HCT116 (cell line): ENCODE data around the gene RTN4. TPM values are rescaled to one million over a fixed set of nuclear protein-coding genes. Genes with fewer than 3 reads are reported as not detected.
"Not testable (repeated sequence)": the region's sequence is repeated elsewhere in the genome, so short reads cannot be mapped to it uniquely, and the experiment has no call there.

Source experiments
- ATAC-seq: fragments of 200-7000 bp; cut with Tn5 transposase; 2 replicates; pipeline ENCODE4 v1.9.1; 2020; ENCODE audit warnings: mild to moderate bottlenecking, moderate library complexity
- BruUV-seq: library from RNA; stranded (reverse); fragments of 400-500 nt; replicated peaks from 2 replicates; lab custom pipeline; 2021; lab: Mats Ljungman, UMichigan
- CTCF ChIA-PET: fragments of 300-600 bp; sonication (Branson Sonifier 250); formaldehyde crosslinking; loops from one replicate; lab custom pipeline; 2021; ENCODE audit warnings: antibody characterized with exemption; lab: Charles Lee
- POLR2A ChIA-PET: fragments of 300-600, 350-600 bp; sonication (Branson Sonifier 250); formaldehyde crosslinking; loops from one replicate; lab custom pipeline; 2021; ENCODE audit warnings: antibody characterized with exemption; lab: Charles Lee
- RAD21 ChIA-PET, 2 experiments: fragments of 300-600 bp; sonication (Branson Sonifier 250); formaldehyde crosslinking; loops; one replicate each; lab custom pipeline; 2023; ENCODE audit warnings: low total read pairs in 2 of 2; ENCODE audit not compliant: uncharacterized antibody in 2 of 2, unreplicated experiment in 2 of 2, low non-redundant PET in 1 of 2; lab: Charles Lee
- DNase-seq: peaks from one replicate; pipeline ENCODE4 v3.0.0-alpha.2; 2010; ENCODE audit warnings: low read depth, low spot score
- H2AFZ ChIP-seq: fragments of 200-600 bp; shearing (Covaris generic), sonication (generic); 2 replicates; pipeline ENCODE4 v1.6.1; 2017; ENCODE audit warnings: low read depth, mixed run types, mixed read lengths, antibody characterized with exemption, low read length; ENCODE audit not compliant: poor library complexity, severe bottlenecking
- H3K27ac ChIP-seq: 2 replicates; pipeline ENCODE4 v1.5.1; 2012; ENCODE audit warnings: low read depth, low read length
- H3K27me3 ChIP-seq: fragments of 200-600 bp; sonication (generic); 2 replicates; pipeline ENCODE4 v1.6.1; 2016; ENCODE audit warnings: mixed run types, low read length, mixed read lengths; ENCODE audit not compliant: insufficient read depth
- H3K36me3 ChIP-seq, 2 experiments: fragments of 200-500 bp in 1 of 2; fragments of 200-600 bp in 1 of 2; sonication (Bioruptor generic) in 1 of 2; sonication (generic) in 1 of 2; 2 replicates each; pipeline versions ENCODE4 v1.5.1 to v1.6.1; 2014 to 2016; ENCODE audit warnings: low read length in 2 of 2, inconsistent platforms in 1 of 2, mixed read lengths in 1 of 2, mixed run types in 1 of 2; ENCODE audit not compliant: insufficient read depth in 2 of 2, control insufficient read depth in 1 of 2
- H3K4me1 ChIP-seq, 2 experiments: fragments of 200-600 bp in 1 of 2; sonication (generic) in 1 of 2; 2 replicates each; pipeline versions ENCODE4 v1.5.1 to v1.6.1; 2012 to 2017; ENCODE audit warnings: low read length in 2 of 2, inconsistent platforms in 1 of 2, mild to moderate bottlenecking in 1 of 2, mixed read lengths in 1 of 2, mixed run types in 1 of 2, moderate library complexity in 1 of 2; ENCODE audit not compliant: insufficient read depth in 2 of 2, control insufficient read depth in 1 of 2
- H3K4me2 ChIP-seq: fragments of 200-600 bp; sonication (generic); 2 replicates; pipeline ENCODE4 v1.6.1; 2017; ENCODE audit warnings: mixed run types, low read length, mixed read lengths
- H3K4me3 ChIP-seq, 2 experiments: fragments of 200-600 bp in 1 of 2; sonication (generic) in 1 of 2; replicated peaks in 1 of 2; 2 replicates each; pipeline ENCODE4 v1.5.1; 2011 to 2016; ENCODE audit warnings: low read length in 2 of 2, control low read depth in 1 of 2, low read depth in 1 of 2, mild to moderate bottlenecking in 1 of 2, mixed read lengths in 1 of 2, mixed run types in 1 of 2
- H3K79me2 ChIP-seq: fragments of 200-600 bp; sonication (generic); 2 replicates; pipeline ENCODE4 v1.6.1; 2017; ENCODE audit warnings: mild to moderate bottlenecking, mixed run types, low read length, moderate library complexity, mixed read lengths; ENCODE audit not compliant: insufficient read depth
- H3K9ac ChIP-seq: fragments of 200-600 bp; sonication (generic); 2 replicates; pipeline ENCODE4 v1.6.1; 2016; ENCODE audit warnings: low read length, mixed read lengths
- H3K9me2 ChIP-seq: fragments of 200-600 bp; sonication (generic), shearing (Covaris generic); 2 replicates; pipeline ENCODE4 v1.6.1; 2017; ENCODE audit warnings: mixed run types, mild to moderate bottlenecking, moderate library complexity; ENCODE audit not compliant: insufficient read depth
- H3K9me3 ChIP-seq, 2 experiments: fragments of 200-500 bp in 1 of 2; fragments of 200-600 bp in 1 of 2; sonication (Bioruptor generic) in 1 of 2; sonication (generic) in 1 of 2; 2 replicates each; pipeline ENCODE4 v1.6.1; 2014 to 2017; ENCODE audit warnings: low read length in 2 of 2, mixed read lengths in 2 of 2, inconsistent platforms in 1 of 2, low read depth in 1 of 2, mild to moderate bottlenecking in 1 of 2, mixed run types in 1 of 2, moderate library complexity in 1 of 2; ENCODE audit not compliant: control insufficient read depth in 1 of 2, insufficient read depth in 1 of 2
- H4K20me1 ChIP-seq: fragments of 200-600 bp; sonication (generic), shearing (Covaris generic); 2 replicates; pipeline ENCODE4 v1.6.1; 2017; ENCODE audit warnings: mixed run types, mild to moderate bottlenecking, moderate library complexity; ENCODE audit not compliant: insufficient read depth
- POLR2AphosphoS5 ChIP-seq: IDR thresholded peaks from 2 replicates; pipeline ENCODE4 v1.6.1; 2011; ENCODE audit warnings: mild to moderate bottlenecking, low read depth, low read length, moderate library complexity
- intact Hi-C: fragments of 100-400 bp; cut with micrococcal nuclease; formaldehyde crosslinking; loops from 2 replicates; pipeline ENCODE4 v1.10.0; 2022
- total RNA-seq: library from RNA; stranded (reverse); gene quantifications from one replicate; pipeline ENCODE4 v1.2.1, GENCODE V29; 2021; ENCODE audit not compliant: unreplicated experiment
- TF ChIP-seq, protein P1 (sequence below): IDR thresholded peaks from 2 replicates; pipeline ENCODE4 v1.6.1; 2011; ENCODE audit warnings: mild to moderate bottlenecking, low read length, moderate library complexity; ENCODE audit not compliant: insufficient replicate concordance; ENCODE audit errors: extremely low read depth

RTN4 gene
- total RNA-seq, 1 experiment from 2014 or later = 221 TPM

DNA sequence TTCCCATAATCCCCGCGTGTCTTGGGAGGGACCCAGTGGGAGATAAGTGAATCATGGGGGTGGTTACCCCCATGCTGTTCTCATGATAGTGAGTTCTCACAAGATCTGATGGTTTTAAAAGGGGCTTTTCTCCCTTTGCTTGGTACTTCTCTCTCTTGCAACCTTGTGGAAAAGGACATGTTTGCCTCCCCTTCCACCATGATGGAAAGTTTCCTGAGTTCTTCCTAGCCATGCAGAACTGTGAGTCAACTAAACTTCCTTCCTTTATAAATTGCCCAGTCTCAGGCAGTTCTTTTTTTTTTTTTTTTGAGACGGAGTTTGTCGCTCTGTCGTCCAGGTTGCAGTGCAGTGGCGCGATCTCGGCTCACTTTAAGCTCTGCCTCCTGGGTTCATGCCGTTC is 26.5 kb upstream of the RTN4 start (continued):
- TF ChIP-seq, protein P1, sequence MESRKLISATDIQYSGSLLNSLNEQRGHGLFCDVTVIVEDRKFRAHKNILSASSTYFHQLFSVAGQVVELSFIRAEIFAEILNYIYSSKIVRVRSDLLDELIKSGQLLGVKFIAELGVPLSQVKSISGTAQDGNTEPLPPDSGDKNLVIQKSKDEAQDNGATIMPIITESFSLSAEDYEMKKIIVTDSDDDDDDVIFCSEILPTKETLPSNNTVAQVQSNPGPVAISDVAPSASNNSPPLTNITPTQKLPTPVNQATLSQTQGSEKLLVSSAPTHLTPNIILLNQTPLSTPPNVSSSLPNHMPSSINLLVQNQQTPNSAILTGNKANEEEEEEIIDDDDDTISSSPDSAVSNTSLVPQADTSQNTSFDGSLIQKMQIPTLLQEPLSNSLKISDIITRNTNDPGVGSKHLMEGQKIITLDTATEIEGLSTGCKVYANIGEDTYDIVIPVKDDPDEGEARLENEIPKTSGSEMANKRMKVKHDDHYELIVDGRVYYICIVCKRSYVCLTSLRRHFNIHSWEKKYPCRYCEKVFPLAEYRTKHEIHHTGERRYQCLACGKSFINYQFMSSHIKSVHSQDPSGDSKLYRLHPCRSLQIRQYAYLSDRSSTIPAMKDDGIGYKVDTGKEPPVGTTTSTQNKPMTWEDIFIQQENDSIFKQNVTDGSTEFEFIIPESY = no peak
- no peak for TF ChIP-seq POLR2AphosphoS5
- TF ChIP-seq, all 23 proteins: peak for 0

DNA sequence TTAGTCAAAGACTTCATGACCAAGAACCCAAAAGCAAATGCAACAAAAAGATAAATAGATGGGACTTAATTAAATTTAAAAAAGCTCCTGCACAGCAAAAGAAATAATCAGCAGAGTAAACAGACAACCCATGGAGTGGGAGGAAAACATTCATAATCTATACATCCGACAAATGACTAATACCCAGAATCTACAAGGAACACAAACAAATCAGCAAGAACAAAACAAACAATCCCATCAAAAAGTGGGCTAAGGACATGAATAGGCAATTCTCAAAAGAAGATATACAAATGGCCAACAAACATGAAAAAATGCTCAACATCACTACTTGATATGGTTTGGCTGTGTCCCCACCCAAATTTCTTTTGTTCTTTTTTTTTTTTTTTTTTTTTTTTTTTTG is 25.8 kb upstream of the RTN4 start:
- CTCF ChIA-PET, RAD21 ChIA-PET, H3K4me1 ChIP-seq, H3K36me3 ChIP-seq, H2AFZ ChIP-seq, H4K20me1 ChIP-seq, H3K79me2 ChIP-seq, H3K9me3 ChIP-seq, H3K9ac ChIP-seq, H3K4me3 ChIP-seq, BruUV-seq, H3K27ac ChIP-seq, ATAC-seq, intact Hi-C loops, POLR2A ChIA-PET, DNase-seq, H3K4me2 ChIP-seq, H3K27me3 ChIP-seq, H3K9me2 ChIP-seq: not testable (repeated sequence)
